ENCODE data around the gene SPATA20.

Gene SPATA20

GRCh38 chr17:50581316-50581715 lies 34.3 kb downstream of the SPATA20 start:
- DNase-seq = no peak

DNA sequence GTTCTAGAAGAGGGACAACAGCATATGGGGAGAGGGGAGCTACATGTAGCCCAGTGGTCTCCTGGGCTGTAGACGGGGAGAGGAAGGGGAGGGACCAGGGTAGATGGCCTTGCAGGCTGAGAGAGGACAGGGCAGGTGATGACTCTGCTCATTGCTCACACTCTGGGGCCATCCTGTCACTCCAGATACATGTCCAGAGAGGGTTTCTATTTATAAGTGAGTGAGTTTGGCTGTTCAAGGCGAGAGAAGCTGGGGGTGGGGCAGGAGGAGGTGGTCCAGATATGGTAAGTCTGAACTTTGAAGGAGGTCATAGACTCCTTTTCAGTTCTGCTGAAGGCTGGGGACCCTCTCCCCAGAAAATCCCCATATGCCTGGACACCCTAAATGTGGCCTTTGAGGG lies 35.8 kb downstream of the SPATA20 start:
- DNase-seq = no peak

DNA sequence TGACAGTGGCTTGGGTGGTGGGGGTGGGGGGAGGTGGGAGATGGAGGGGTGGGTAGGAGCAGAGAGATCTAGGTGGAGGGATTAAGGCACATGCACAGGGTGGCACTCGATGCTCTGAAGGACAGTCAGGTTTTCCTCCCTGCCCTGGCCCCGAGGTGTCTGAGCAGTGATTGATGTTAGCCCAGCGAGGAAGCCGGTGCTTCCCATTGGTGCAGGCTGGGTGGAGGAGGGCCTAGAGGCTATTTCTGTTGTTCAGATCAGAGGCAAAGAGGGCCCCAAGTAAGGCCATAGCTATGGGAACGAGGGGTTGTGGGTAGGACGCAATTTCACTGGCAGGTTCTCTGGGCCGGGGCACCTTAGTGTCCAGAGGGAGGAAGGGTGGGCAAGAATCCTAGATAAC lies 36.7 kb downstream of the SPATA20 start:
- DNase-seq = no peak

DNA sequence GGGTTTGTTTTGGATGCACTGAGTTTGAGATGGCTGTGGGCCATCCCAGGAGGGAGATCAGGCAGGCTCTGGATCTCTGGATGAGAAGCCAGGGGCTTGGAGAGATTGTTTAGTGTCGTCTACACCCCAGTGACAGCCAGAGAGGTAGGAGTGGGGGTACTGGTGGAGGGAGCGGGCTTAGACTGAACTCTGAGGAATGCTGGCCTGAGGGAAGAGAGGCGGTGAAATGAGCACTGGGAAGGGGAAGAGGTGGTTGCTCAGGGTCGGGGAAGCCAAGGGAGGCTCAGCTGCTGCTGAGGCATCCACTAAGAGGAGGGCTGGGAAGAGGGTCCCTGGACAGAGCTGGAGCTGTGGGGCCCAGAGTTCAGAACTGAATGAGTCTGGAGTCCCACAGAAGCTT lies 37.1 kb downstream of the SPATA20 start:
- DNase-seq = no peak

DNA sequence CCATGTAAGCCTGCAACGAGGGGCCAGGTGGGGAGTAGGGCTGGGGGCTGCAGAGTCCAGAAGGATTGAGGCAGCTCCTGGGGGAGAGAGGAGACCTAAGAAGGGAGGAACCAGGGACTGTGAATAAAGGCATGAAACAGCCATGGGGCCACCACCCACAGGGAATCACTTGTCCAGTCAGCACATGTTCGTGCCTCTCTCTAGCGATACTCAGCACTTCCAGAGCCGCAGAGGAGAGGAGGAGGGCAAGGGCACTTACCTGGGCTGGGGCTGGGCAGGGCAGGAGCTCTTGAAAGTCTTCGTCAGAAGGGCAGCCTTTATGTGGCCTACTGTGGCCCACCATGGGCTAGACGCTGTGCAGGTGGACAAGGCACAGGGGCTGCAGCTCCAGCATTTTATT lies 37.8 kb downstream of the SPATA20 start:
- no peak for DNase-seq

GRCh38 chr17:50585346-50585745 lies 38.4 kb downstream of the SPATA20 start:
- no peak for DNase-seq

DNA sequence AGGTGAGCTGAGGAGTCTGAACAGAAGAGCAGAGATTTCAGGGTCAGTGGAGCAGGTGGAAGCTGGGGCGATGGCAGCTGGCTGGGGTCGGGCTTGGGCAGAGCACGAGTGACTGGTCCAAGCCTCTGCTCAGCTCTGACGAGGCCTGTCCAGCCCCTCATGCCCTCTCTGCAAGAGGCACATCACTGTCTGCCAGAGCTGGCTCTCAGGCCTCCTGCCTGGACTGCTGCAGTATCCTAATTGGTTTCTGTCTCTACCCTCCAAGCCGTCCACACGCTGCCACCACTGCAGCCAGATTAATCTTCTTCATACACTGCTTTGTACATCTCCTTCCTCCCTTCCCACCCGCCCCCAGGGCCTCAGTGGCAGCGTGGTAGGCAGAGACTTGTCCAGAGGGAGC lies 38.9 kb downstream of the SPATA20 start:
- no peak for DNase-seq

DNA sequence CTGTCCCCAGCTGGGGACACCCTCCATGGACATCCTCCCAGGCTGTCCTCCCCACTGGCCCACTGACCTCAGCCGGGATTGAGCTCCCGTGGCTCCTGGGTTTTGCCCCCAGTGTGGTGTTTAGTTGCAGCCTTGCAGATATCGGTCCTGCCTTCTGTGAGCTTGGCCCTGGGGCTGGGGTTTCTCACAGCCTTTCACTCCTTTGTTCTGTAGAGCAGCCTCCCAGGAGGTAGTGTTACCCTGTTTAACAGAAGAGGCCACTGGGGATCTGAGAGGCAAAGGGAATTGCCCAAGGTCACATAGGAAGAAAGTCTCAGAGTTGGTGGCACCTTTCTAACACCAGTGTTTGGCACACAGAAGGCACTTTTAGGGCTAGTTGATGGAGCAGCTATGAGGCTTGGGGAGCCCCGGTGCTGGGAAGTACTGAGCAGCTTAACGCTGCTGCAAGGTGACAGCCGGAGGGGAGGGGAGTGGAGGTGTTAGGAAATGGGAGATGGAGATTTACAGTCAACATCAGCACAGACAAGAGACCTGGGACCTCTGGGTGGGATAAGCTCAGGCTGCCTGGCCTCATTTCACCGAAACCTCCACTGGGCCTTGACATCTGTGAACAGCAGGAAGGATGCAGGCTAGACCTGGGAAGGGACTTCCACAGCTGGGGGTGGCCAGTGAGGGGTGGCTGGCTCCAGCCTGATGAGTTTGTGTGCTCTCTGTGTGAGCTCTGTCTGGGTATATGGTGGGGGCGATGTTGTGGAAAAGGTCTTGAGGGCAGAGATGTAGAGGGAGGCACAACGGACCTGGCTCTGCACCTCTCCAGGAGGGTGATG lies 39.7 kb downstream of the SPATA20 start:
- DNase-seq = no peak

DNA sequence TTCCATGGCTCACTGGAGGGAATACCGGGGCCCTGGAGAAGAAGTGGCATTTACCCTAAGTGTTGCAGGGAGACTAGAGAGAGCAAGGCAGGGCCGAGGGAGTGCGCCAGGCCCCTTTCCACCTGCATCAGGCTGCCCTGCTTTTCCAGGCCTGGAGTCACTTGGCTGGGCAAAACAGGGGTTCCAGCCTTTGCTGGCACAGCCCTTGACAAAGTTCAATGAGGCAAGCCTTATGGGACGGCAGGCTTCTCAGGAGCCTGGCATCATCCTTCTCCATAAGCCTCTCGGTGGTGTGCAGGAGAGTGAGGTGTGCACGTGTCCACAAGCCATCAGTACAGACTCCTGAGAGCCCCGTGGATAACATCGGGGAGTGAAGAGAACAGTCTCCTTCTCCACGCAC lies 40.6 kb downstream of the SPATA20 start:
- no peak for DNase-seq

DNA sequence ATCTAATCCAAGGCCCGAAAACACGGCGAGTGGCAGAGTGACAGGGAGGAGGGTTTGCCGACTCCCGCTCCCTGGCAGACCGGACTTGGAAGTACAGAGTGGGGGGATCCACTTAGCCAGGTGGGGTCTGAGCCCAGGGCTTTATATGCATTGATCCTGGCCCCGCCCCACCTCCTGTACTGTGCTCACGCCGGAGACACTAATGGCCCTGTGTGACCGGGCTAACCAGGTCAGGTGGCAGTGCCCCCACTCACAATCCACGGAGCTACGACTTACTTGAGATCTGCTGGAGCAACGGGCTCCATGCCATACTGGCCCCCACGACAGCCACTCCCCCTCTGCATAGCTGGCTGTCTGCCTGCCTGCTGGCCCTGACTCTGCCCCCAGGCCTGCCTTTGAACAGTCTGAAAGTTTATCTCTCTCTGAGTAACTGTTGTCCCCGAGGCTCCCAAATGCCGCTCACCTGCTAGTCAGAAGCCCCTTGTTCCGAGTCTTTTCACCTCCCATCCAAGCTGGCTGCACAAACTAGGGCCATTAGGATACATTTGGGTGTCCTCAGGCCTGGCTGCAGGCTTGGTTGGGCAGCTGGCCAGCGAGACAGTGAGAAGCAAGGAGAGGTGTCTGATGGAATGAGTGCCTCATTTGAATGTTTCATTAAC lies 41.5 kb downstream of the SPATA20 start:
- no peak for DNase-seq

- DNase-seq = no peak
Measured at GRCh38 chr17:50589095-50589705, 42.2 kb downstream of the SPATA20 start.

- DNase-seq = no peak
Measured at GRCh38 chr17:50590946-50591737, 44.2 kb downstream of the SPATA20 start.

DNA sequence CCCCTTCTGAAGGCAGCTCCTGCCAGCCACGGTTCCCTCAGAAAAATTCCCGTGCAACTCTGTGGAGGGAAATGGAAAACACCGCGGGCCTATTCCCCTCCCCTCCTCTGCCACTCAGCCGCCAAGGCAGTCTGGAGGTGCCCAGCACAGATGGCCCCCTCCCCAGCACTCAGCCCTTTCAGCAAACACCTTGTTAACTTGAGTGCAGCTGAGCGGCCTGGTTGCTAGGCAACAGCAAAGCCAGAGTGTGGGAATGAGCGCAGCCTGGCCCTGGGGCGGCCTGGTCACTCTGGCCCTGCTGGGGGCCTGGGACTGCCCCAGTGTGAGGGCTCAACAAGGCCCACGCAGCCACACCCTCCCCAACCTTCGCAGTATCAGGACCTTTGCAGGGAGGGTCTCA lies 46.3 kb downstream of the SPATA20 start:
- no peak for DNase-seq

GRCh38 chr17:50594128-50594823 lies 47.3 kb downstream of the SPATA20 start:
- no peak for DNase-seq

DNA sequence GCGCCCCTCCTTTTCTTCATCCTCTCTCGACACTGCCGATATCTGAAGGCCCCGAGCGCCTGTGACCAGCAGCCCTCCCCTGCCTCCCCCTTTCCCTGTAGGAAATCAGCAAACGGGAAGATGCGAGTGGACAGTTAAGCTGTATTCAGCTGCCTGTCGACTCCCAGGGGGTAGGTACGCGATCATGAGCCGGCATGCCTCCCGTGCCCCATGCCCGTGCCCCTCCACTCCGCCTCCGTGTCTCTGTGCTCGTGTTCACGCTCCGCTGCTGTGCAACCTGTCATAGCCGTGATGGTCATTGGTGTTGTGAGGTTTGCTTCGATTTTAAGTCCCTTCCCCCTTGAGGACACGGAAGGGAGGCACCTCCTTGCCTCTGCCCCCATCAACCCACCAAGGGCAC lies 47.9 kb downstream of the SPATA20 start:
- DNase-seq = no peak

GRCh38 chr17:50596191-50597037 lies 49.4 kb downstream of the SPATA20 start:
- DNase-seq = no peak

GRCh38 chr17:50598487-50598886 lies 51.5 kb downstream of the SPATA20 start:
- DNase-seq = no peak

DNA sequence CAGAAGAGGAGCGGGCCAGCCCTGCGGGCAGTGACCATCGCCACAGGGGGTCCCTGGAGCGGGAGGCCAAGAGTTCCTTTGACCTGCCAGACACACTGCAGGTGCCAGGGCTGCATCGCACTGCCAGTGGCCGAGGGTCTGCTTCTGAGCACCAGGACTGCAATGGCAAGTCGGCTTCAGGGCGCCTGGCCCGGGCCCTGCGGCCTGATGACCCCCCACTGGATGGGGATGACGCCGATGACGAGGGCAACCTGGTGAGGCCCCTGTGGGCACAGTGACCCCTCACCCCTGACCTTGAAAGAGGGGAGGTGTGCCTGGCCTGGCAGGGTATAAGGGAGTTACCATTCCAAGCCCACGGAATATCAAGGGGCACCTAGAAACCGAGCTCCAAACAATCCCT lies 52.6 kb downstream of the SPATA20 start:
- DNase-seq = no peak

DNA sequence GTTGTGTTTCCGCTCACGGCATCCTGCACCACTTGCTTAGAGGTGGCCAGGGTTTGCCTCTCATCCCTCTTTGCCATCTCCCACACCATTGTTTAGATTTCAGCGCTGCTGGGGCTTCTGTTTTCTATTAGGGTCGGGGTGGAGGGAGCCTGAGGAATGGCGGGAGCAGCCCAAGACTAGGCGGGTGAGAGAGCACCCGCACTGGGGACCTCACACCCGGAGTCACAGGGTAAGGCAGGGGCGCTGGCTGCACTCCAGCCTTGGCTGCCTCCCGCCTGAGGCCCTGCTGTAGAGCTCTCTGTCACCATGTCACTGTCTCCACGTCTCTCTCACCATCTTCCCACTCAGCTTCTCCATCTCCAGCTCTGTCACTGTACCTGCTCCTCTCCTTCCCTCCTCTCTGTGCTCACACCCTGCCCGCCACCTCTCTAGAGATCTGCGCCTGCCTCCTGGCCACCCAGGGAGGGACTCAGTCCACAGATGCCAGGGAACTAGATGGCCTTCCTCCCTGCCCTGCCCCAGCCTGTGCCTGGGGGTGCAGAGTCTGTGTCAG lies 54.9 kb downstream of the SPATA20 start:
- DNase-seq = no peak

GRCh38 chr17:50602836-50603235 lies 55.9 kb downstream of the SPATA20 start:
- no peak for DNase-seq

DNA sequence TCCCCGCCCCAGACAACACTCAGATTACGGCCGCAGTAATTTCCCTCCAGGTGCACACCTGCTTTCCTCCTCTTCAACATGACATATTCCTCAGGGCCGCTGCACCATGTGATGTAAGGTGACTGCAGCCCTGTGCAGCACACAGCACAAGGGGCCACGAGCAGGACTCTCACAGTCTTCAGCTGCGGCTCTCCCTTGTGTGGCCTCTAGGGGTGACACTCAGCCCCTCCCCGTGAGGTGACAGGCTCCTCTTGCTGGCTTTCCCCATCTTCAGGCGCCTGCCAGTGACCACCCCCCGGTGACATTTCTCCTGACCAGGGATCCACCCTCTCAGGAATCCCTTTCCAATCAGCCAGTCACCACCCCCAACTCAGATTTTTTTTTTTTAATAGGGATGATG lies 56.4 kb downstream of the SPATA20 start:
- DNase-seq = no peak
